Measurements from ENCODE around the gene EPHA6. TPM values are rescaled to one million over a fixed set of nuclear protein-coding genes. Genes with fewer than 3 reads are reported as not detected.

Gene EPHA6
- total and polyA plus RNA-seq, 2 donors (not counting 1 experiment from before 2014, with no cell fraction given) = not detected

DNA sequence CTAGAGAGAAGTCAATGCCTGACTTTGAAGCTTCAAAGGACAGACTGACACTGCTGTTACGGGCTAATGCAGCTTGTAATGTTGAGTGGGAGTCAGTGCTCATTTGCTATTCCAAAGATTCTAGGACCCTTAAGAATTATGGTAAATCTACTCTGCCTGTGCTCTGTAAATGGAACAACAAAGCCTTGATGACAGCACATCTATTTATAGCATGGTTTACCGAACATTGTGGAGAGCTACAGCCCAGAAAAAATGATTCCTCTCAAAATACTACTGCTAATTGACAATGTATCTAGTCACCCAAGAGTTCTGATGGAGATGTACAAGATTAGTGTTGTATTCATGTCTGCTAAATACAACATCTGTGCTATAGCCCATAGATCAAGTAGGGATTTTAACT lies 262.3 kb downstream of the EPHA6 start:
- no peaks in the 10 kb centered on the region for H3K4me1 Mint-ChIP-seq
- H3K9me3 Mint-ChIP-seq (ENCODE audit: insufficient read depth) = peaks cover 2% of the 10 kb centered on the region
- Histone ChIP-seq H3K4me1 (ENCODE audit: control insufficient read depth in 2 of 2, insufficient read depth in 2 of 2, low read length in 2 of 2) (no peaks in the 10 kb centered on the region), H3K27me3 (replicated peaks in 1 of 4; ENCODE audit: control extremely low read depth in 1 of 4, control insufficient read depth in 3 of 4, insufficient read depth in 4 of 4, low read length in 3 of 4) (no peaks in the 10 kb centered on the region), H2AFZ (ENCODE audit: insufficient read depth, low read depth, low read length, poor library complexity, severe bottlenecking) (no peak overlapping the region), H3K36me3 (replicated peaks in 1 of 2; ENCODE audit: control extremely low read depth in 1 of 2, control insufficient read depth in 1 of 2, extremely low read depth in 1 of 2, insufficient read depth in 2 of 2, low read length in 1 of 2) (no peaks in the 10 kb centered on the region), H3K79me2 (ENCODE audit: control insufficient read depth, insufficient read depth, low read length) (no peaks in the 10 kb centered on the region), H3K9me3 (ENCODE audit: control extremely low read depth in 1 of 3, control insufficient read depth in 2 of 3, insufficient read depth in 1 of 3, low read length in 2 of 3) (no peaks in the 10 kb centered on the region), H3K9ac (ENCODE audit: low read length) (no peak overlapping the region), H3K4me3 (ENCODE audit: control extremely low read depth in 1 of 5, extremely low read depth in 1 of 5, insufficient read depth in 1 of 5, low read depth in 2 of 5, low read length in 4 of 5) (no peak overlapping the region), H3K27ac (ENCODE audit: low read length in 2 of 2) (no peak overlapping the region), H4K20me1 (ENCODE audit: control insufficient read depth, insufficient read depth, low read length, poor library complexity, severe bottlenecking) (no peaks in the 10 kb centered on the region), H3K4me2 (replicated peaks; ENCODE audit: low read depth, low read length, poor library complexity, severe bottlenecking) (no peak overlapping the region)
- DNase-seq (no peak), ATAC-seq (ENCODE audit: low read depth) (no peak)
- no peak overlapping the region for H3K27ac Mint-ChIP-seq
- intact Hi-C loops (cut with micrococcal nuclease) = no loop called here
- ChIA-PET POLR2A (no interaction called here), CTCF (no interaction called here)
- TF ChIP-seq CTCF (IDR thresholded peaks at IDR 0.05) (no peak), EZH2 (IDR thresholded peaks at IDR 0.05; ENCODE audit: borderline replicate concordance, insufficient read depth, low read depth, low read length, poor library complexity, severe bottlenecking) (no peak)
- H3K27me3 Mint-ChIP-seq = no peaks in the 10 kb centered on the region
- H3K4me3 Mint-ChIP-seq = no peak overlapping the region
- WGBS (ENCODE audit: insufficient coverage) = no CpG with 5 or more reads among the region's 2 CpGs

- POLR2A ChIA-PET = no interaction called here
These were observed 275.2 kb downstream of the EPHA6 start for GRCh38 chr3:97089621-97090020.

More at GRCh38 chr3:97089621-97090020, 275.2 kb downstream of the EPHA6 start:
- Histone ChIP-seq H3K79me2 (ENCODE audit: control insufficient read depth, insufficient read depth, low read length) (no peaks in the 10 kb centered on the region), H3K4me3 (ENCODE audit: control extremely low read depth in 1 of 5, extremely low read depth in 1 of 5, insufficient read depth in 1 of 5, low read depth in 2 of 5, low read length in 4 of 5) (no peak overlapping the region), H3K4me1 (ENCODE audit: control insufficient read depth in 2 of 2, insufficient read depth in 2 of 2, low read length in 2 of 2) (no peaks in the 10 kb centered on the region), H3K4me2 (replicated peaks; ENCODE audit: low read depth, low read length, poor library complexity, severe bottlenecking) (no peak overlapping the region), H3K36me3 (replicated peaks in 1 of 2; ENCODE audit: control extremely low read depth in 1 of 2, control insufficient read depth in 1 of 2, extremely low read depth in 1 of 2, insufficient read depth in 2 of 2, low read length in 1 of 2) (no peaks in the 10 kb centered on the region), H3K27me3 (replicated peaks in 1 of 4; ENCODE audit: control extremely low read depth in 1 of 4, control insufficient read depth in 3 of 4, insufficient read depth in 4 of 4, low read length in 3 of 4) (no peaks in the 10 kb centered on the region), H3K9me3 (ENCODE audit: control extremely low read depth in 1 of 3, control insufficient read depth in 2 of 3, insufficient read depth in 1 of 3, low read length in 2 of 3) (no peaks in the 10 kb centered on the region), H2AFZ (ENCODE audit: insufficient read depth, low read depth, low read length, poor library complexity, severe bottlenecking) (no peak overlapping the region), H4K20me1 (ENCODE audit: control insufficient read depth, insufficient read depth, low read length, poor library complexity, severe bottlenecking) (no peaks in the 10 kb centered on the region), H3K27ac (ENCODE audit: low read length in 2 of 2) (no peak overlapping the region), H3K9ac (ENCODE audit: low read length) (no peak overlapping the region)
- no peak overlapping the region for H3K4me3 Mint-ChIP-seq
- H3K9me3 Mint-ChIP-seq (ENCODE audit: insufficient read depth) = peaks cover 3% of the 10 kb centered on the region
- TF ChIP-seq CTCF (IDR thresholded peaks at IDR 0.05) (no peak), EZH2 (IDR thresholded peaks at IDR 0.05; ENCODE audit: borderline replicate concordance, insufficient read depth, low read depth, low read length, poor library complexity, severe bottlenecking) (no peak)
- intact Hi-C loops (cut with micrococcal nuclease) = no loop called here
- no peak overlapping the region for H3K27ac Mint-ChIP-seq
- H3K4me1 Mint-ChIP-seq = no peaks in the 10 kb centered on the region
- ATAC-seq (ENCODE audit: low read depth) (no peak), DNase-seq (no peak)
- CTCF ChIA-PET = no interaction called here
- no peaks in the 10 kb centered on the region for H3K27me3 Mint-ChIP-seq
- no CpG with 5 or more reads among the region's 2 CpGs for WGBS (ENCODE audit: insufficient coverage)

Data from B cell (primary cell).